Neural cell (in vitro differentiated cells): ENCODE results near the gene SIPA1L2. TPM values are rescaled to one million over a fixed set of nuclear protein-coding genes. Genes with fewer than 3 reads are reported as not detected.

ENCODE experiments used
- H2AFZ ChIP-seq: fragments of 200-600, 300-800 bp; sonication (generic), shearing (Covaris generic); 2 replicates; pipeline ENCODE4 v1.6.0; 2014; ENCODE audit warnings: low read depth, mild to moderate bottlenecking, antibody characterized with exemption, low read length, moderate library complexity
- H3F3A ChIP-seq: fragments of 200-600 bp; shearing (Covaris generic); 2 replicates; pipeline ENCODE4 v1.6.1; 2016; ENCODE audit warnings: mild to moderate bottlenecking, moderate library complexity, mixed read lengths, antibody characterized with exemption, low read length; ENCODE audit not compliant: insufficient read depth, poor library complexity, severe bottlenecking
- H3K27ac ChIP-seq: fragments of 200-600, 300-800 bp; sonication (generic), shearing (Covaris generic); 2 replicates; pipeline ENCODE4 v1.5.1; 2014; ENCODE audit warnings: mild to moderate bottlenecking, low read length, moderate library complexity
- H3K27me3 ChIP-seq: fragments of 300-800, 200-600 bp; sonication (generic), shearing (Covaris generic); 2 replicates; pipeline ENCODE4 v1.6.0; 2014; ENCODE audit warnings: mild to moderate bottlenecking, low read depth, low read length, moderate library complexity; ENCODE audit not compliant: insufficient read depth
- H3K36me3 ChIP-seq: fragments of 300-800, 200-600 bp; sonication (generic), shearing (Covaris generic); 2 replicates; pipeline ENCODE4 v1.5.1; 2014; ENCODE audit warnings: mild to moderate bottlenecking, antibody characterized with exemption, low read length, moderate library complexity; ENCODE audit not compliant: insufficient read depth
- H3K4me2 ChIP-seq: fragments of 300-800, 200-600 bp; sonication (generic), shearing (Covaris generic); 2 replicates; pipeline ENCODE4 v1.6.0; 2014; ENCODE audit warnings: mild to moderate bottlenecking, low read length
- H3K4me3 ChIP-seq: fragments of 300-800, 200-600 bp; sonication (generic), shearing (Covaris generic); 2 replicates; pipeline ENCODE4 v1.5.1; 2014; ENCODE audit warnings: mild to moderate bottlenecking, low read length, moderate library complexity
- H3K79me2 ChIP-seq: fragments of 200-600 bp; shearing (Covaris generic); replicated peaks from 2 replicates; pipeline ENCODE4 v1.6.0; 2014; ENCODE audit warnings: mild to moderate bottlenecking, low read length, moderate library complexity; ENCODE audit not compliant: insufficient read depth
- H3K9ac ChIP-seq: fragments of 300-800, 200-600 bp; sonication (generic), shearing (Covaris generic); 2 replicates; pipeline ENCODE4 v1.6.1; 2016; ENCODE audit warnings: mild to moderate bottlenecking, low read length, mixed read lengths
- H3K9me2 ChIP-seq: fragments of 200-600 bp; shearing (Covaris generic); 2 replicates; pipeline ENCODE4 v1.6.1; 2016; ENCODE audit warnings: mild to moderate bottlenecking, low read length, mixed read lengths; ENCODE audit not compliant: insufficient read depth
- H3K9me3 ChIP-seq: fragments of 200-600, 300-800 bp; sonication (generic), shearing (Covaris generic); 2 replicates; pipeline ENCODE4 v1.6.1; 2016; ENCODE audit warnings: mild to moderate bottlenecking, mixed run types, low read length, moderate library complexity, mixed read lengths
- H4K20me1 ChIP-seq: fragments of 200-600 bp; shearing (Covaris generic); 2 replicates; pipeline ENCODE4 v1.6.1; 2016; ENCODE audit warnings: mild to moderate bottlenecking, mixed run types; ENCODE audit not compliant: insufficient read depth
- EP300 ChIP-seq: fragments of 450-650 bp; conservative IDR thresholded peaks from 2 replicates; pipeline ENCODE4 v1.6.1; 2014; ENCODE audit warnings: antibody characterized with exemption, mild to moderate bottlenecking, moderate library complexity; ENCODE audit not compliant: poor library complexity, severe bottlenecking
- EZH2 ChIP-seq: fragments of 200-600, 300-800 bp; shearing (Covaris generic), sonication (generic); IDR thresholded peaks from 2 replicates; pipeline ENCODE4 v1.6.1; 2014; ENCODE audit warnings: antibody characterized with exemption, low read length, borderline replicate concordance, mild to moderate bottlenecking; ENCODE audit not compliant: insufficient read depth, poor library complexity, severe bottlenecking
- MXI1 ChIP-seq: fragments of 450-650 bp; conservative IDR thresholded peaks from 2 replicates; pipeline ENCODE4 v1.6.1; 2014; ENCODE audit warnings: antibody characterized with exemption, mild to moderate bottlenecking; ENCODE audit not compliant: poor library complexity, severe bottlenecking
- POLR2AphosphoS5 ChIP-seq: IDR thresholded peaks from 2 replicates; pipeline ENCODE4 v1.6.1; 2012
- RAD21 ChIP-seq: fragments of 450-650 bp; conservative IDR thresholded peaks from 2 replicates; pipeline ENCODE4 v1.6.1; 2014; ENCODE audit warnings: antibody characterized with exemption, mild to moderate bottlenecking, moderate library complexity
- SMC3 ChIP-seq: fragments of 450-650 bp; conservative IDR thresholded peaks from 2 replicates; pipeline ENCODE4 v1.6.1; 2014; ENCODE audit warnings: antibody characterized with exemption, mild to moderate bottlenecking, moderate library complexity; ENCODE audit not compliant: poor library complexity
- TAF1 ChIP-seq: IDR thresholded peaks from 2 replicates; pipeline ENCODE4 v1.6.1; 2012; ENCODE audit warnings: low read depth
- polyA plus RNA-seq: library from polyadenylated mRNA; depleted of rRNA; stranded (reverse); fragments of >200 nt; gene quantifications from 2 replicates; pipeline ENCODE4 v1.2.3, GENCODE V29; 2014
- TF ChIP-seq, protein P1 (sequence below): IDR thresholded peaks from 2 replicates; pipeline ENCODE4 v1.6.1; 2012; ENCODE audit warnings: borderline replicate concordance
- TF ChIP-seq, protein P2 (sequence below): fragments of 450-650 bp; IDR thresholded peaks from 2 replicates; pipeline ENCODE4 v1.5.1; 2014; ENCODE audit warnings: antibody characterized with exemption, mild to moderate bottlenecking, moderate library complexity; ENCODE audit not compliant: poor library complexity, severe bottlenecking

The SIPA1L2 gene
- polyA plus RNA-seq, 1 donor from 2014 or later, result 5.6 TPM

DNA sequence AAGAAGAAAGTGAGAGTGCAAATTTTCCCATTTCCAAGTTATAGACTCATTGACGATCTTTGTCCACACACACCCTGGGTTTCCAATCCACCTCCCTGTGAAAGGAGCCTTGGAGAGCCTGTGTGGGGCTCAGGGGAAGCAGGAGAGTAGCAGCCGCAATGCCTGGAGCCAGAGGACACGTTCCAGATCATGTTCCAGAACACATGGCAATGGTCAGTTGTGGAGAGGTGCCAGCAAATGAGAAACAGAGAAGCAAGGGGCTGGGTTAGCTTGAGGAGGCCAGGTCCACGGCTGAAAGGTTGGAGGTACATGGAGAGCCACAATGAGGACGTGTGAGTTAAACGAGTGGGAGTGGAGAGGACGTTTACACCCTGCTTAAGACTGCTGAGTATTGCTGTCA, 33.0 kb upstream of the SIPA1L2 start:
- Histone ChIP-seq H3K27me3 (no peaks in the 10 kb centered on the region), H2AFZ (no peak overlapping the region), H3K4me3 (no peak overlapping the region), H3K9ac (no peak overlapping the region), H3K79me2 (no peaks in the 10 kb centered on the region), H3K27ac (no peak overlapping the region), H4K20me1 (no peaks in the 10 kb centered on the region), H3K9me2 (no peaks in the 10 kb centered on the region), H3K36me3 (no peaks in the 10 kb centered on the region), H3K9me3 (no peaks in the 10 kb centered on the region), H3F3A (no peaks in the 10 kb centered on the region), H3K4me2 (no peak overlapping the region)
- no peak for TF ChIP-seq MXI1
- TF ChIP-seq, protein P1, sequence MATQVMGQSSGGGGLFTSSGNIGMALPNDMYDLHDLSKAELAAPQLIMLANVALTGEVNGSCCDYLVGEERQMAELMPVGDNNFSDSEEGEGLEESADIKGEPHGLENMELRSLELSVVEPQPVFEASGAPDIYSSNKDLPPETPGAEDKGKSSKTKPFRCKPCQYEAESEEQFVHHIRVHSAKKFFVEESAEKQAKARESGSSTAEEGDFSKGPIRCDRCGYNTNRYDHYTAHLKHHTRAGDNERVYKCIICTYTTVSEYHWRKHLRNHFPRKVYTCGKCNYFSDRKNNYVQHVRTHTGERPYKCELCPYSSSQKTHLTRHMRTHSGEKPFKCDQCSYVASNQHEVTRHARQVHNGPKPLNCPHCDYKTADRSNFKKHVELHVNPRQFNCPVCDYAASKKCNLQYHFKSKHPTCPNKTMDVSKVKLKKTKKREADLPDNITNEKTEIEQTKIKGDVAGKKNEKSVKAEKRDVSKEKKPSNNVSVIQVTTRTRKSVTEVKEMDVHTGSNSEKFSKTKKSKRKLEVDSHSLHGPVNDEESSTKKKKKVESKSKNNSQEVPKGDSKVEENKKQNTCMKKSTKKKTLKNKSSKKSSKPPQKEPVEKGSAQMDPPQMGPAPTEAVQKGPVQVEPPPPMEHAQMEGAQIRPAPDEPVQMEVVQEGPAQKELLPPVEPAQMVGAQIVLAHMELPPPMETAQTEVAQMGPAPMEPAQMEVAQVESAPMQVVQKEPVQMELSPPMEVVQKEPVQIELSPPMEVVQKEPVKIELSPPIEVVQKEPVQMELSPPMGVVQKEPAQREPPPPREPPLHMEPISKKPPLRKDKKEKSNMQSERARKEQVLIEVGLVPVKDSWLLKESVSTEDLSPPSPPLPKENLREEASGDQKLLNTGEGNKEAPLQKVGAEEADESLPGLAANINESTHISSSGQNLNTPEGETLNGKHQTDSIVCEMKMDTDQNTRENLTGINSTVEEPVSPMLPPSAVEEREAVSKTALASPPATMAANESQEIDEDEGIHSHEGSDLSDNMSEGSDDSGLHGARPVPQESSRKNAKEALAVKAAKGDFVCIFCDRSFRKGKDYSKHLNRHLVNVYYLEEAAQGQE, result no peak
- no peak for TF ChIP-seq EP300
- no peak for TF ChIP-seq POLR2AphosphoS5
- no peak for TF ChIP-seq SMC3
- TF ChIP-seq, protein P2, sequence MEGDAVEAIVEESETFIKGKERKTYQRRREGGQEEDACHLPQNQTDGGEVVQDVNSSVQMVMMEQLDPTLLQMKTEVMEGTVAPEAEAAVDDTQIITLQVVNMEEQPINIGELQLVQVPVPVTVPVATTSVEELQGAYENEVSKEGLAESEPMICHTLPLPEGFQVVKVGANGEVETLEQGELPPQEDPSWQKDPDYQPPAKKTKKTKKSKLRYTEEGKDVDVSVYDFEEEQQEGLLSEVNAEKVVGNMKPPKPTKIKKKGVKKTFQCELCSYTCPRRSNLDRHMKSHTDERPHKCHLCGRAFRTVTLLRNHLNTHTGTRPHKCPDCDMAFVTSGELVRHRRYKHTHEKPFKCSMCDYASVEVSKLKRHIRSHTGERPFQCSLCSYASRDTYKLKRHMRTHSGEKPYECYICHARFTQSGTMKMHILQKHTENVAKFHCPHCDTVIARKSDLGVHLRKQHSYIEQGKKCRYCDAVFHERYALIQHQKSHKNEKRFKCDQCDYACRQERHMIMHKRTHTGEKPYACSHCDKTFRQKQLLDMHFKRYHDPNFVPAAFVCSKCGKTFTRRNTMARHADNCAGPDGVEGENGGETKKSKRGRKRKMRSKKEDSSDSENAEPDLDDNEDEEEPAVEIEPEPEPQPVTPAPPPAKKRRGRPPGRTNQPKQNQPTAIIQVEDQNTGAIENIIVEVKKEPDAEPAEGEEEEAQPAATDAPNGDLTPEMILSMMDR, result no peak
- no peak for TF ChIP-seq RAD21
- TF ChIP-seq TAF1, result no peak
- TF ChIP-seq EZH2, result no peak

DNA sequence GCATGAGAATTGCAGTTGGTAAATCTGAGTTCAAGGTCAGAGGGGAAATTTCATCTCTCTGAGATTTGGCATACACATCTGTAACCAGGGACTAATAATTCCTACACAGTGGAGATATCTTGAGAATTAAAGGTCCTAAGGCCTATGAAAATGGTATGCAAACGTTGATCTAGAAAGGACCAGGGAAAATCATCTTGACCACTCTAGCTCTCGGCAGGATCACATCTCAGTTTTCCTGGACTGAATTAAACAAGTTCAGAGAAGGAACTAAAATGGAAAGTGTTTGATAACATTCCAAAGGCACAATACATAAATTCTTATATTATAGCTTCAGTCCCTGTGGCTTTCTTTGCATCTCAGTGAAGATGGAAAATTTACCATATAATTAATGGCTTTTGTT, 28.5 kb upstream of the SIPA1L2 start:
- Histone ChIP-seq H3K79me2 (no peaks in the 10 kb centered on the region), H3K9me3 (no peaks in the 10 kb centered on the region), H3K9ac (no peak overlapping the region), H4K20me1 (no peaks in the 10 kb centered on the region), H3K27ac (no peak overlapping the region), H3F3A (no peaks in the 10 kb centered on the region), H3K27me3 (no peaks in the 10 kb centered on the region), H3K36me3 (no peaks in the 10 kb centered on the region), H3K4me3 (no peak overlapping the region), H2AFZ (no peak overlapping the region), H3K4me2 (no peak overlapping the region), H3K9me2 (no peaks in the 10 kb centered on the region)
- TF ChIP-seq EP300 (no peak), TAF1 (no peak), POLR2AphosphoS5 (no peak), EZH2 (no peak)
